ENCODE data around the gene B3GALT5.

DNA sequence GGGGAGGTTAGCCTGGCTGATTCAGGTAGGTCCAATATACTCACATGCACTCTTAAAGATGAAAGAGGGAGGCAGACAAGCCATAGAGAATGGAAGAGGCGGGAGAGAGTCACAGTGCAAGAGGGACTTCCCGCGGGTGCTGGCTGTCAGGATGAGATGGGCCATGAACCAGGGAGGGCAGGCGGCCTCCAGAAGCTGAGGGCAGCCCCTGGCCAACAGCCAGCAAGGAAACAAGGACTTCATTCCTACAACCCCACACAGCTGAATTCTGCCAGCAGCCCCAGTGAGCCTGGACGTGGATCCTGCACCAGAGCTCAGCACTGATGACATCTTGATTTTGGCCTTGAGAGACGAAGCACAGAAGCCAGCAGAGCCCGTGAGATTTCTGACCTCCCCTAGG, 15.1 kb upstream of the B3GALT5 start:
- TF ChIP-seq, protein P1, sequence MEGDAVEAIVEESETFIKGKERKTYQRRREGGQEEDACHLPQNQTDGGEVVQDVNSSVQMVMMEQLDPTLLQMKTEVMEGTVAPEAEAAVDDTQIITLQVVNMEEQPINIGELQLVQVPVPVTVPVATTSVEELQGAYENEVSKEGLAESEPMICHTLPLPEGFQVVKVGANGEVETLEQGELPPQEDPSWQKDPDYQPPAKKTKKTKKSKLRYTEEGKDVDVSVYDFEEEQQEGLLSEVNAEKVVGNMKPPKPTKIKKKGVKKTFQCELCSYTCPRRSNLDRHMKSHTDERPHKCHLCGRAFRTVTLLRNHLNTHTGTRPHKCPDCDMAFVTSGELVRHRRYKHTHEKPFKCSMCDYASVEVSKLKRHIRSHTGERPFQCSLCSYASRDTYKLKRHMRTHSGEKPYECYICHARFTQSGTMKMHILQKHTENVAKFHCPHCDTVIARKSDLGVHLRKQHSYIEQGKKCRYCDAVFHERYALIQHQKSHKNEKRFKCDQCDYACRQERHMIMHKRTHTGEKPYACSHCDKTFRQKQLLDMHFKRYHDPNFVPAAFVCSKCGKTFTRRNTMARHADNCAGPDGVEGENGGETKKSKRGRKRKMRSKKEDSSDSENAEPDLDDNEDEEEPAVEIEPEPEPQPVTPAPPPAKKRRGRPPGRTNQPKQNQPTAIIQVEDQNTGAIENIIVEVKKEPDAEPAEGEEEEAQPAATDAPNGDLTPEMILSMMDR (IDR thresholded peaks at IDR 0.05; ENCODE audit: low read length), result no peak
- TF ChIP-seq EZH2 (optimal IDR thresholded peaks at IDR 0.05; ENCODE audit: low read depth, low read length), result no peak

Measured in MM.1S (cell line).